Heart left ventricle (tissue), 16 donors: Measurements from ENCODE around the gene CCL20. TPM values are rescaled to one million over a fixed set of nuclear protein-coding genes. Genes with fewer than 3 reads are reported as not detected.

Source experiments
- ATAC-seq, 4 donors: fragments of 200-7000 bp; cut with Tn5 transposase; one replicate each; pipeline ENCODE4 v1.9.1; 2020 to 2022; ENCODE audit warnings: moderate library complexity in 4 of 4, mild to moderate bottlenecking in 3 of 4, moderate number of reproducible peaks in 1 of 4
- DNase-seq, 5 donors: peaks; one replicate each; pipeline ENCODE4 v3.0.0-alpha.2; 2020
- H3K27ac ChIP-seq, 12 donors: fragments of 200-600 bp; sonication (generic) in 4 of 12; one replicate each; pipeline versions ENCODE4 v1.5.0 to v1.8.0; 2016 to 2022; ENCODE audit warnings: mild to moderate bottlenecking in 2 of 12
- H3K27me3 ChIP-seq, 9 donors: fragments of 200-600 bp; sonication (generic) in 2 of 9; one replicate each; pipeline versions ENCODE4 v1.5.1 to v1.8.0; 2016 to 2022; ENCODE audit warnings: mild to moderate bottlenecking in 3 of 9
- H3K36me3 ChIP-seq, 9 donors: fragments of 200-600 bp; sonication (generic) in 2 of 9; one replicate each; pipeline versions ENCODE4 v1.5.0 to v1.8.0; 2018 to 2022; ENCODE audit warnings: mild to moderate bottlenecking in 2 of 9
- H3K4me1 ChIP-seq, 12 donors: fragments of 200-600 bp; sonication (generic) in 4 of 12; one replicate each; pipeline versions ENCODE4 v1.5.0 to v1.8.0; 2016 to 2022; ENCODE audit warnings: mild to moderate bottlenecking in 3 of 12
- H3K4me3 ChIP-seq, 12 donors: fragments of 200-600 bp; sonication (generic) in 4 of 12; one replicate each; pipeline versions ENCODE4 v1.5.0 to v1.8.0; 2017 to 2022; ENCODE audit warnings: mild to moderate bottlenecking in 9 of 12, moderate library complexity in 4 of 12
- H3K9me3 ChIP-seq, 12 donors: fragments of 200-600 bp; sonication (generic) in 4 of 12; one replicate each; pipeline versions ENCODE4 v1.5.0 to v1.8.0; 2016 to 2022; ENCODE audit warnings: mild to moderate bottlenecking in 1 of 12
- POLR2A ChIP-seq, 2 donors: fragments of 450-650 bp; IDR thresholded peaks; one replicate each; pipeline ENCODE4 v1.6.1; 2017; ENCODE audit warnings: antibody characterized with exemption in 2 of 2, mild to moderate bottlenecking in 2 of 2, moderate library complexity in 2 of 2
- WGBS, 4 donors: extraction: QIAGEN DNeasy Blood & Tissue Kit in 2 of 4; methylation state at CpG; one replicate each; pipeline versions ENCODE4 v1.1.5 to v1.1.7; 2013 to 2018; 5-methylcytosine and 5-hydroxymethylcytosine counted together
- intact Hi-C, 10 donors: fragments of 100-400 bp; cut with DNase I; formaldehyde crosslinking; loops; one replicate each; pipeline versions ENCODE4 v1.11.1 to v1.14.2; 2022
- polyA plus RNA-seq, 2 donors: library from polyadenylated mRNA; stranded (reverse); fragments of 200-250 nt; gene quantifications; one replicate each; pipeline ENCODE4 v1.2.3, GENCODE V29; 2013
- total RNA-seq, 9 donors: library from RNA; depleted of rRNA in 2 of 9; stranded (reverse); fragments of >200 nt in 2 of 9; fragmentation: NEBNext Ultra II Directional in 3 of 9; extraction: Animal tissue kit (Norgen Biotek cat#: 25700) in 3 of 9; gene quantifications; one replicate each; pipeline versions ENCODE4 v1.1.0 to v1.2.4, GENCODE V29; 2016 to 2023
- TF ChIP-seq, protein P1 (sequence below), 12 donors: fragments of 200-600 bp; sonication (generic) in 4 of 12; IDR thresholded peaks; one replicate each; pipeline versions ENCODE4 v1.5.0 to v1.8.0; 2018 to 2022; ENCODE audit warnings: antibody characterized with exemption in 12 of 12, mild to moderate bottlenecking in 5 of 12
- donor health status: ischemic (EF 13 %, LVEDD 7.1; RV severe dilation, severe dysfunction).
- donor health status: healthy with polysubstance abuse.
- donor health status: DM: no; HTN: yes; CAD: no.
- donor health status: DM: no; HTN: no; CAD: no.
- donor health status: ischemic (EF 25% LVEDD 6.9; RV normal size, moderate dysfunction).
- donor health status: ischemic (EF 25% LVEDD 5.7; RV mildly dilated, moderate dysfunction).
- donor health status: healthy.
- donor health status: DM: yes; HTN: yes; CAD: no.
- donor health status: ischemic (EF 35%, LVEDD 5.7; RV mildly dilated, moderate dysfunction).
- donor health status: nonischemic (EF 11% LVEDD 7.7; RV severe dilation, severe dysfunction).
- donor health status: DM: yes; HTN: yes; CAD: no.
- donor health status: PGD.
- donor health status: ischemic (EF 29% LVEDD 5.4; RV normal size, mild dysfunction).
- donor health status: nonischemic (EF 23%, LVEDD 6.1; RV moderate dilation, normal function).

Gene CCL20
- total and polyA plus RNA-seq, 11 donors, result 0.48 to 1.1 TPM; not detected in 9

DNA sequence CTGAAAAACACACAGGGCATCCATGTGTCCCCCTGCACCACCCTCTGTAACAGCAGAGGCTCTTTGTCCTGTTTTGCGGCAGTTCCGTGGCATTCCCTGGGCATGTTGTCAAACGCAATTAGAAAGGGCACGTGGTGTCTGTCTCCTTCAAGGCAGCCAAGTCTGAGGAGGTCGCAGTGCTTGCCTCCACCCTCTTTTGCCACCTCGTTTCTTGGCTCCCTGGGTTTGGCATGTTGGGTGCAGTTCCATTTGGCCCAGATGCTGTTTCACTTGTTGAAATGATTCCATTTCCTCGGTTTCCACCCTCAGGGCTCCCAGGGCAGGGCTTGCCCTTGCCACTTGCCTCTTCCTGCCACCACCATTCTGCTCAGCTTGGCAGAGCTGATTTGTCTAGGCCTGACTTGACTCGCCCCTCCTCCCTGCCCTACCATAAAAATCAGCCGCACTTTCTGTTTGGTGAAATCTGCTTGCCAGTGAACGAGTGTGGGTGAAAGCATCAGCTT, 12.4 kb downstream of the CCL20 start:
- Histone ChIP-seq H3K9me3 (no peaks in the 10 kb centered on the region), H3K4me1 (no peaks in the 10 kb centered on the region), H3K4me3 (no peak overlapping the region), H3K36me3 (no peaks in the 10 kb centered on the region), H3K27ac (no peak overlapping the region), H3K27me3 (no peaks in the 10 kb centered on the region)
- TF ChIP-seq, protein P1, sequence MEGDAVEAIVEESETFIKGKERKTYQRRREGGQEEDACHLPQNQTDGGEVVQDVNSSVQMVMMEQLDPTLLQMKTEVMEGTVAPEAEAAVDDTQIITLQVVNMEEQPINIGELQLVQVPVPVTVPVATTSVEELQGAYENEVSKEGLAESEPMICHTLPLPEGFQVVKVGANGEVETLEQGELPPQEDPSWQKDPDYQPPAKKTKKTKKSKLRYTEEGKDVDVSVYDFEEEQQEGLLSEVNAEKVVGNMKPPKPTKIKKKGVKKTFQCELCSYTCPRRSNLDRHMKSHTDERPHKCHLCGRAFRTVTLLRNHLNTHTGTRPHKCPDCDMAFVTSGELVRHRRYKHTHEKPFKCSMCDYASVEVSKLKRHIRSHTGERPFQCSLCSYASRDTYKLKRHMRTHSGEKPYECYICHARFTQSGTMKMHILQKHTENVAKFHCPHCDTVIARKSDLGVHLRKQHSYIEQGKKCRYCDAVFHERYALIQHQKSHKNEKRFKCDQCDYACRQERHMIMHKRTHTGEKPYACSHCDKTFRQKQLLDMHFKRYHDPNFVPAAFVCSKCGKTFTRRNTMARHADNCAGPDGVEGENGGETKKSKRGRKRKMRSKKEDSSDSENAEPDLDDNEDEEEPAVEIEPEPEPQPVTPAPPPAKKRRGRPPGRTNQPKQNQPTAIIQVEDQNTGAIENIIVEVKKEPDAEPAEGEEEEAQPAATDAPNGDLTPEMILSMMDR (IDR thresholded peaks at IDR 0.05), result no peak
- TF ChIP-seq POLR2A (IDR thresholded peaks at IDR 0.05), result no peak
- ATAC-seq (no peak), DNase-seq (no peak)
- WGBS, 4 donors, result 71 to 77% (median 73%) methylated on average over 10 of the region's 10 CpGs
- intact Hi-C loops, result no loop called here

DNA sequence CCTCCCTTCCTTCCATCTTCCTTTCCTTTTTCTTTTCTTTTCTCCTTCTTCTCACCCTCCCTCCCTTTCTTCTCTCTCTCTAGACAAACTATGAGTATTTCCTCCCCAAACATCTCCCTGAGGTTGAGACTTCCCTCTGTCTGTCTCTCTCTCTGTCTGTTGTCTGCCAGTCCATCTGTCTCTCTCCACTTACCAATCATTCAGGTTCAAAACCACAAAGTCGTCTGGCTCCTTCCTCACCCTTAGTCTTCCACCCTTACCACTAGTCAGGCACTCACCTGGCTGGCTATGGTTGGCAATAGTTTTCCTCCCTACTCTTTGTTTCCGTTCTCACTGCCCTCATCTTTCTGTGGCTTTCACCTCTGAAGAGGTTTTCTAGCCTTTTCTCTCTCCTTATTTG, 12.9 kb downstream of the CCL20 start:
- Histone ChIP-seq H3K9me3 (no peaks in the 10 kb centered on the region), H3K27ac (no peak overlapping the region), H3K36me3 (no peaks in the 10 kb centered on the region), H3K4me3 (no peak overlapping the region), H3K27me3 (no peaks in the 10 kb centered on the region), H3K4me1 (no peaks in the 10 kb centered on the region)
- no peak for DNase-seq
- TF ChIP-seq, protein P1 (IDR thresholded peaks at IDR 0.05), result no peak
- no peak for TF ChIP-seq POLR2A (IDR thresholded peaks at IDR 0.05)
- intact Hi-C loops, result no loop called here
- WGBS, 4 donors, result 24 to 28% (median 26%) methylated on average over 2 of the region's 2 CpGs
- no peak for ATAC-seq

DNA sequence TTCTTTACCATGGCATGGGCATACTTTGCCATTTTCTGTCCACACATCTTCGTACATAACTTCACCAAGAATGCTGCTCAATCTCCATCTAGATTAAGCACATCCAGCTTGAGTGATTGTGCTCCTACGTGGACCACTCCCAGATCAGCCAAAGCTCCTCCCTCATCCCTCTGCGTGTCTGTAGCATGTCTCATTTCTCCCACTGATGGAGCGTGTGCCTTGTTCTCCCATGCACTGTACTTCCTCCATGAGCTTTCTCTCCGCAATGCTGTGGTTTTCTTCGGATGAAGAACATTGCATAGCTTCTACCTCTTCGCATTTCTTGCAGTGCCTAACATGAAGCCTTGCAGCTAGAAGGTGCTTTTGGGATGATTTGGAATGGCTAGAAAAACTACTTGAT, 13.5 kb downstream of the CCL20 start:
- intact Hi-C loops, result no loop called here
- 79 to 85% (median 83%) methylated on average over 7 of the region's 7 CpGs for WGBS, 4 donors
- no peak for ATAC-seq

DNA sequence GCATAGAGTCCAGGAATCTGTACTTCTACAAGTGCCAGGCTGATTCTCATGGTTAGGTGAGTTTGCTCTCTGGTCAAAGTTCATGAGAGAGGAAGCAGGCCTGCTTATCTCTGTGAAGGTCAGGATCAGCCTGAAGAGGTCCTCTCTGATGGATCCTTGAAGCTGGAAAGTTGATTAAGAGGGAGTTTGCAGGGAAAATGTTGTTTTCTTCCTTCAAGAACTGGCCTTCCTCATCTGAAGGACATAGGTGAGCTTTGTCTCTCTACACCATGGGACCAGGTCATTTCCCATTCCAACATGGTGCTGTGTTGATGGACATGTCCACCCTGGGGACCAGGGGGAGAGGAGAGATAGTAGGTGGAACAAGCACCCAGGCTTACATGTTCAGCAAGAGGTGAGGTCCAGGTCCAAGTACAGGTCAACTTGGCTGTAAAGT, 14.9 kb downstream of the CCL20 start:
- no peak for DNase-seq
- Histone ChIP-seq H3K4me1 (no peaks in the 10 kb centered on the region), H3K27ac (no peak overlapping the region), H3K4me3 (no peak overlapping the region), H3K27me3 (no peaks in the 10 kb centered on the region), H3K9me3 (no peaks in the 10 kb centered on the region), H3K36me3 (no peaks in the 10 kb centered on the region)
- ATAC-seq, result no peak
- TF ChIP-seq, protein P1 (IDR thresholded peaks at IDR 0.05), result no peak
- no peak for TF ChIP-seq POLR2A (IDR thresholded peaks at IDR 0.05)
- intact Hi-C loops, result no loop called here

More for the DNA sequence above, 13.5 kb downstream of the CCL20 start:
- no peaks in the 10 kb centered on the region for H3K27me3 ChIP-seq
- H3K36me3 ChIP-seq, result no peaks in the 10 kb centered on the region
- H3K4me1 ChIP-seq, result no peaks in the 10 kb centered on the region
- H3K4me3 ChIP-seq, result no peak overlapping the region
- no peak overlapping the region for H3K27ac ChIP-seq
- DNase-seq, result no peak
- TF ChIP-seq POLR2A (IDR thresholded peaks at IDR 0.05), result no peak
- TF ChIP-seq, protein P1 (IDR thresholded peaks at IDR 0.05), result no peak
- H3K9me3 ChIP-seq, result no peaks in the 10 kb centered on the region
